Stimulated activated CD4-positive, alpha-beta T cell treated with anti-CD3 and anti-CD28 coated beads, Interleukin-1b, Interleukin-23, amount 100 ng/mL, for 24 hours (primary cell): ENCODE data around the gene CFAP45.
A peak's percentile ranks its signal among the peaks of the same experiment; 100 is the strongest.
"Not testable (repeated sequence)": the region's sequence is repeated elsewhere in the genome, so short reads cannot be mapped to it uniquely, and the experiment has no call there.

ENCODE experiments used
- DNase-seq, 4 experiments: peaks; one replicate each; pipeline ENCODE4 v3.0.0-alpha.2; 2020; ENCODE audit warnings: low read depth in 4 of 4, low spot score in 1 of 4

CFAP45 gene

GRCh38 chr1:159908031-159908940, 8.3 kb upstream of the CFAP45 start:
- no peak for DNase-seq

- DNase-seq = no peak
Measured at GRCh38 chr1:159906960-159907359, 7.0 kb upstream of the CFAP45 start.

GRCh38 chr1:159904036-159904435, 4.1 kb upstream of the CFAP45 start:
- not testable (repeated sequence) for DNase-seq

- DNase-seq = no peak
Measured at GRCh38 chr1:159902541-159902940, 2.6 kb upstream of the CFAP45 start.

GRCh38 chr1:159900755-159901360, 893 bp upstream of the CFAP45 start:
- no peak for DNase-seq

GRCh38 chr1:159899634-159900033, 331 bp downstream of the CFAP45 start:
- DNase-seq = not testable (repeated sequence)

- no peak for DNase-seq
Measured at GRCh38 chr1:159898527-159898926, 1.4 kb downstream of the CFAP45 start.

- no peak for DNase-seq
Measured at GRCh38 chr1:159897962-159898361, 2.0 kb downstream of the CFAP45 start.

GRCh38 chr1:159896546-159896930, 3.4 kb downstream of the CFAP45 start:
- DNase-seq = no peak

GRCh38 chr1:159895836-159896545, 4.0 kb downstream of the CFAP45 start:
- DNase-seq = no peak

- DNase-seq = no peak
Measured at GRCh38 chr1:159895286-159895685, 4.7 kb downstream of the CFAP45 start.

GRCh38 chr1:159892944-159893343, 7.0 kb downstream of the CFAP45 start:
- no peak for DNase-seq

GRCh38 chr1:159891275-159892157, 8.4 kb downstream of the CFAP45 start:
- DNase-seq = peak; percentile 41 to 66 (median 50)

GRCh38 chr1:159890390-159890789, 9.6 kb downstream of the CFAP45 start:
- DNase-seq = no peak

- no peak for DNase-seq
Measured at GRCh38 chr1:159889821-159890252, 10.1 kb downstream of the CFAP45 start.

GRCh38 chr1:159889202-159889601, 10.8 kb downstream of the CFAP45 start:
- DNase-seq = no peak

- DNase-seq = no peak
Measured at GRCh38 chr1:159884296-159884695, 15.7 kb downstream of the CFAP45 start.

- no peak for DNase-seq
Measured at GRCh38 chr1:159883134-159883533, 16.8 kb downstream of the CFAP45 start.

- no peak for DNase-seq
Measured at GRCh38 chr1:159882527-159882862, 17.5 kb downstream of the CFAP45 start.

- DNase-seq = no peak
Measured at GRCh38 chr1:159881622-159882526, 18.1 kb downstream of the CFAP45 start.
